Measurements from ENCODE around the gene SSH3.

SSH3 gene, protein sequence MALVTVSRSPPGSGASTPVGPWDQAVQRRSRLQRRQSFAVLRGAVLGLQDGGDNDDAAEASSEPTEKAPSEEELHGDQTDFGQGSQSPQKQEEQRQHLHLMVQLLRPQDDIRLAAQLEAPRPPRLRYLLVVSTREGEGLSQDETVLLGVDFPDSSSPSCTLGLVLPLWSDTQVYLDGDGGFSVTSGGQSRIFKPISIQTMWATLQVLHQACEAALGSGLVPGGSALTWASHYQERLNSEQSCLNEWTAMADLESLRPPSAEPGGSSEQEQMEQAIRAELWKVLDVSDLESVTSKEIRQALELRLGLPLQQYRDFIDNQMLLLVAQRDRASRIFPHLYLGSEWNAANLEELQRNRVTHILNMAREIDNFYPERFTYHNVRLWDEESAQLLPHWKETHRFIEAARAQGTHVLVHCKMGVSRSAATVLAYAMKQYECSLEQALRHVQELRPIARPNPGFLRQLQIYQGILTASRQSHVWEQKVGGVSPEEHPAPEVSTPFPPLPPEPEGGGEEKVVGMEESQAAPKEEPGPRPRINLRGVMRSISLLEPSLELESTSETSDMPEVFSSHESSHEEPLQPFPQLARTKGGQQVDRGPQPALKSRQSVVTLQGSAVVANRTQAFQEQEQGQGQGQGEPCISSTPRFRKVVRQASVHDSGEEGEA

DNA sequence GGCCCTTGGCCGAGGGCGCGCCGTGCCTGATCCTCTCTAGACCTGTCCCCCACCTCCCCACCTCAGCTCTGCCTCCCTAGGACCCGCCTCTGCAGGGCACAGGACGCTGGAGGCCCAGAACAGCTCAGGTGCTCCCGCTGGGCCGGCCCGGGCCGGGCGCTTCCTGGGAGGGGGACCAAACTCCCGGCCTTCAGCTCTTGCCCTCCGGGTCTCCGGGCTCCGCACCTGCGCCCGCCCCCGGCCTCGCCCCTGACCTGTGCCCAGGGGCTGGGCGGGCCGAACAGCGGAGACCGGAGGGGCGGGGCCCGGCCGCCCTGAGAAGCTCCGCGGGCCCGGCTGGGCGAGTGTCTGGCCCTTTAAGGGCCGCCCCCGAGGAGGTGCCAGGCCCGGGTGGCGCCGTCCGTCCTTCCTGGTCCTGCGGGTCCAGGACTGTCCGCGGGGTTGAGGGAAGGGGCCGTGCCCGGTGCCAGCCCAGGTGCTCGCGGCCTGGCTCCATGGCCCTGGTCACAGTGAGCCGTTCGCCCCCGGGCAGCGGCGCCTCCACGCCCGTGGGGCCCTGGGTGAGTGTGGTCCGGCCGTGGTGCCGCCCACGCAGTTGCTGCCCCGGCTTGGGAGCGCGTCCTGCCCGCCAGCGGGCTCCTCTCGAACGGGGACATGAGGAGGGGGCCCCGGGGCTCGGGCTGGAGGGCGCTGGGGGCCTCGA, at the start of gene SSH3:
TSS of gene SSH3 (plus strand) at position 399 of the 703 bp plus-strand sequence. CDS start at position 495, 96 bp downstream.
- peak; percentile 54 for DNase-seq

DNA sequence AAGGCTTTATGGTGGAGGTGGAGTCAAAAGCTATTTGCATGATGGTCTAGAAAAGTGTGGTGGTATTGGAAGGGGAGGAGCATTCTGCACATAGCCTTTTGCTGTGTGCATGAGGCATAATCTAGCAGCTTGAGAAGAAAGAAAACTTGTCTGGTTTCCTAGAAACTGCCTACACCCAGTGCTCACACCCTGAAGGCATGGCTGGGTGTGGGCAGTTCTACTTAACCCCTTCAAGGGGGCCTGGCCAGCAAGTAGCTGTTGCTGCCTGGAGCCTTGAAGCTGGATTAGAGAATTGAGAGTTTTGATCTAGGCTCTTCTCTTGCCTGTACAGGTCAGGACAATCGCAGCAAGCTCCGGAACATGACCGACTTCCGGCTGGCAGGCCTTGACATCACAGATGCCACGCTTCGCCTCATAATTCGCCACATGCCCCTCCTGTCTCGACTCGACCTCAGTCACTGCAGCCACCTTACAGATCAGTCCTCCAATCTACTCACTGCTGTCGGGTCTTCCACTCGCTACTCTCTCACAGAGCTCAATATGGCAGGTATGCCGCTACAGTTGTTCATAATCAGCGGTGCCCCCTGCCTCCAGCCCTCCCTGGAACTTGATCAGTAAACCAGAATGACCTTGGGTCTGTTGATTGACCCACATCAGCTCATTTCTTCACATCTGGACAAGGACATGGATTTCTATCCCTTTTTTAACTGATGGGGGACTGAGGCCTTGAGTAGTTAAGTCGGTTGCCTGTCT, 49.3 kb upstream of the SSH3 start:
- DNase-seq: no peak

DNA sequence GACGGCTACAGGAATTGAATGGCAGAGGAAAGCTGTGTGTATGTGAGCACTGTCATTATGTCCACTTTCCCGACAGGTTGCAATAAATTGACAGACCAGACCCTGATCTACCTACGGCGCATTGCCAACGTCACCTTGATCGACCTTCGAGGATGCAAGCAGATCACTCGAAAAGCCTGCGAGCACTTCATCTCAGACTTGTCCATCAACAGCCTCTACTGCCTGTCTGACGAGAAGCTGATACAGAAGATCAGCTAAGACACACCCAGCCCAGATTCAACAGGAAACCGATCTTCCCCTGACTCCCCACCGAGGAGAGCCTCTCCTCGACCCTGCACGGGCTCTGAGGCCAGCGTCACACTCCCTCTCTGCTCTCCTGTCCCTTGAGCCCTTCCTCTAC, 48.5 kb upstream of the SSH3 start:
- no peak for DNase-seq

DNA sequence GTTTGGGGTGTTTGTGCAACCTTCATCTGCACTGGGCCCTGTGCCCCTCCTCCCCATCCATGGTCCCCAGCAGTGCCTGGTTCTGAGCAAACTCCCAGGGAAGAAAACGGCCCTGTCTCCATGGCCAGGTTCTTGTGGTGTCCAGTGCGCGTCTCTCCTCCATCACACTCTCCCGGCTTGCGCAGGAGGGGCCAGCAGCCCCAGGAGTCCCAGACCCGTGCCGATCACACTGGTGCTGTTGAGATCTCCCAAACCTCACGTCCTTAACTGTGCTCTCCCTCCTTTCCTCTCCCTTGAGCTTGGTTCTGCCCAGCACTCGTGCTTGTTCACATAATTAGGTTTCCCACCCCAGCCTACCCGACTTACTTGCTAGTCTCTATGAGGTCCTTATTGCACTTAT, 48.0 kb upstream of the SSH3 start:
- no peak for DNase-seq

DNA sequence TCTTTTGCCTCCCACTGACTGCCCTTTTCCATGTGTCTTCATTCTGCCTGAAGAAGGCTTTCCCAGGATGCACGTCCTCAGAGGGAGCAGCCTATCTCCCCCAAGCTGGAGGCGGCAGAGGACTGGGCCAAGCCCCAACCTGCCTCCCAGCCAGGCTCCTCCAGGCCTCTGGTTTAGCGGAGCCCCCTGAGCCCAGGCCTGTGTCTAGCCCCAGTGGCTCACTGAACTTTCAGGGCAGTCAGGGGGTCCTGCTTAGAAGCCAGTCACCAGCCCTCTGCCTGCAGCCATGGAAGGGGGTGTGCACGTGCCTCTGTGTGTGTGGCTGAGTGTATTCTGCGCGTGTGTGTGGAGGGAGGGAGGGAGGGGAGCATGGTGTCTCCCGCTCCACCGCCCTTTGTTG, 47.5 kb upstream of the SSH3 start:
- no peak for DNase-seq

DNA sequence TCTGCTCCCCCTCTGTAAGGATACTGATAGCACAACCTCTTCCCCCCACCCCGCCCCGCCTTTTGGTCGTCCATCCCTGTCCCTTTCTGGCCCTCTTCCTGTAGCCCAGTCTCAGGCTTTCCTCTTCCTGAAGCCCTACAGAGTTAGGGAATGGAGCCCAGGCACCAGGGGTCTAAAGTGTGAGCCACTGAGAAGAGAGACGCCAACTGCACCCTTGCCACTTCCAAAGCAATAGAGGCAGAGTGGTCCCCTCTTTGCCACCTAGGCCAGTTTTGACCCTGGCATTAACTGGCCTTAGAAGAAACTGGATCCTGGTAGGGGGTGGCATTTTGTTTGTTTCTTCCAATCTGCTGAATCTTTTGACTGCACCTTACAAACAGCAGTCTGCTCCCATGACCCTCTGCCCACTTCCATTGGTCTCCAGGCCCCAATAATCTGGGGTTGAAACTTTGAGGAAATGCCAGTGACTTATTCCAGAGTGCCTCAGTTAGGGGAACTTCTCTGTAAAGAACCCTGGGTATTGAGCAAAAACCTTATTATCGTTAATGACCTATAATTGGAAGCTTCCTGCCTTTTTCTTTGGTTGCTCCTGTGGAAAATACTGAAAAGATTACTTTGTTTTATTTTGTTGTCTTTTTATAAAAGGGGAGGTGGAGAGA, 46.7 kb upstream of the SSH3 start:
- no peak for DNase-seq

DNA sequence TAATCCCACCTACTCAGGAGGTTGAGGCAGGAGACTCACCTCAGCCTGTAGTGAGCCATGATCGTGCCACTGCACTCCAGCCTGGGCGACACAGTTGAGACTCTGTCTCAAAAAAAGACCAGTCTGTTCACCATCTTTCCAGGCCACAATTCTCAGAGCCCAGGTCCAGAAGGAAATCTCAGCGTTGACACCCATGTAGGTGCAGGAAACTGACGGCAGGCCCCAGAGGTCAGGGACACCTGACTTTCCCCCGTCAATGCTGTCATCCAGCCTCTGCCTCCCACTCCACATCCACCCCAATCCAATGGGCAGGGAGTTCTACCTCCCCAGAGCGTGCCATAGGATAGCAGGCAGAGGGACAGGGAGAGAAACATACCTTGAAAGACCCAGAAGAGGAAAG, 42.9 kb upstream of the SSH3 start:
- no peak for DNase-seq

DNA sequence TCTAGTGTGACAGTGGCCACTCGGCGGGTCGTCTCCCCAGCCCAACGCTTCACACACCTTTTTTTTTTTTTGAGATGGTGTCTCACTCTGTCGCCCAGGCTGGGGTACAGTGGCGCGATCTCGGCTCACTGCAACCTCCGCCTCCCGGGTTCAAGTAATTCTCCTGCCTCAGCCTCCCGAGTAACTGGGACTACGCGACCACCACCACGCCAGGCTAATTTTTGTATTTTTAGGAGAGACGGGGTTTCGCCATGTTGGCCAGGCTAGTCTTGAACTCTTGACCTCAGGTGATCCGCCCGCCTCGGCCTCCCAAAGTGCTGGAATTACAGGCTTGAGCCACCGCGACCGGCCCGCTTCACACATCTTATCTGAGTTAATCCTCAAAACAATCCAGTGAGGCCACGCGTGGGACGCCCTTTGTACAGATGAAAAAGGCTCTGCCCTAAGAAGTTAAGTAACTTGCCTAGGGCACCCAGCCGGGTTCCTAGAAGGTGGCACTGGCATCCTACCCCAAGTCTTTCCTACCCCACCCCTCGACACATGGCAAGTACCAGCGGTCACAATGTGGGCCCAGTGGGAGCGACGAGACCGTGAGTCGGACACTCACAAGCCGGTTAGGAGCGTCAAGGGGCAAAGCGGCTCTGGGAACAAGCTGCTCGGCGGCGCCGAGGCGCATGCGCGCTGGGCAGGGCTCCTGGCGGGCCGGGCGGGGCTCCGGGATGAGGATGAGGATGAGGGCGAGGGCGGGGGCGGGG, 42.3 kb upstream of the SSH3 start:
- peak; percentile 78 for DNase-seq

DNA sequence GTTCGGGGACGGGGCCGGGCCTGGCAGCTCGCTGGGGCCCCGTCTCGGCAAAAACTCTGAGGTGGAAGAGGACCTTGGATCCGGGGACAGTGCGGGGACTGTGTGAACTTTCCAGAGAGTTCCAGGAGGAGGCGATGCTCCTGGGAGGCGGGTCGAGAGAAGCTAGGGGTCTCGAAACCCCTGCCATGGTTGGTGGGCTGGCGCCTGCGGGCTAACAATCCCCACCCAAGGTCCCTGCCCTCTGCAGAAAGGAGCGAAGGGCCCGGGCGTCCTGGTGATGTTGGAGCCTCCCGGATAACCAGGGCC, 41.7 kb upstream of the SSH3 start:
- DNase-seq: no peak

DNA sequence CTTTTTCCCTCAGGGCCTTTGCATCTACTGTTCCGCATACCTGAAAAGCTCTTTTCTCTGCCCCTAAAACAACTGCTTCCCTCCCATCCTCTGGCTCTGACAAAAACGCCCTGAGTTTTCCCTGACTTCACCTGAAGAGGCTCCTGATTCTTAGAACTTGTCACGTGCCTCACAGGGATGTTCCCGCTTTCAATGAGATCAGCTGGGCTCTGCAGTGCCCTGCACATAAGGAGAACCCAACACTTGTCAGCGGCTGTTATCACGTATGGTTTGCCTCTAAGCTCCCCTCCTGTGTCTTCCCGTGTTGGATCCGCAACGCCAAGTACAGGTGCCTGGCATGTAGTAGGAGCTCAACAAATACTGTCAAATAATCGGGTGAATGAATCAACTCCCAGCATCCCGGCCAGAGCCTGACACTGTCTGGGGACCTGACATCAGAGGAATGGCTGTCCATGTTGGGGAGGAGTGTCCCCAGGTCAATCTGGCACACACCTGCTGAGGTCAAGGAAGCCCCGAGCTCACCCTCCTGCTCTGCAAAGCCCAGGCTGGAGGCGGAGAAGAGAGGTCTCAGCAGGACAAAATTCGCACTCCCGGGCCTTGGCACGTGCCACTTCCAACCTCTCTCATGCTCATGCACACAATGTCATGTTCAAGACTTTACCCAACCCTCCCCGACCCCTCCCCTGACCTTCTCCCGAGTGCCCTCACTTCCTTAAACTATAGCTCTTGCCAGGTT, 41.2 kb upstream of the SSH3 start:
- no peak for DNase-seq

DNA sequence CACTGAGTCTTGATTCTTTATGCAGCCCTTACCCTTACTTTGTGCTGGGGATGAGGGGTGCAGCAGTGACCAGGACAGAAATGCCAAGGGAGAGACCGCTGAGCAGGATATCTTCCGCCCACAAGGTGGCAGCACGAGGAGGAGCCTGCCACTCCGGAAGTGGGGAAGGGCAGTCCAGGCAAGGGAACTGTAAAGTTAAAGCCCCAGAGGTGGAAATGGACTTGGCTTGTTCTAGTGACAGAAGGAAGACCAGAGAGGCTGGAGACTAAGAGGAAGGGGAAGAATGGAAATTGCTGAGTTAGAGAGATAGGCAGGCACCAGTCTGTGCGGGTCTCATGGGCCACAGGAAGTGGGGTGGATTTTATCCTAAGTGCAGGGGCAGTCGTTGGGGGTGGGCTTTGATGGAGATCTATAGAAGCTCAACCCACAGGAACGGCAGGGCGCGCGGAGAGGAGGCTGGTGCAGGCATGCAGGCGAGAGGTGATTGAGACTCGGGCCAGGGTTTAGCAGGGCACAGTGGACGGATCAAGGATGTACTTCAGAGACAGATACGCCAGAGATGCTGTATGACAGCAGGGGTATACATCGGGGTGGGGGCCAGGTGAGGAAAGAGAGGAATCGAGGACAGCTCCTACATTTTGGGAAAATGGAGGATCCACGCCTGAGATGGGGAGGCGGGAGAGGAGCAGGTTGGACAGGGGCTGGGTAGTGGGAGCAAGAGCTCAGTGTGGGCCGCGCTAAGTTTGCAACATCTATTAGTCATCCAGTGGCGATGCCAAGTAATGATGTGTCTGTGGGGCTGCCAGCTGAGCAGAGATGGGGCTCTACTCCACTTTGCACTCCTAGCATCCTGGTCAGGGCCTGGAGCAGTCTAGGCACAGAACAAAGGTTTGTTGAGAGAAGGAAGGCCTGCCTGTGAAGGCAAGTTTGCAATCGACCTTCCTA, 40.3 kb upstream of the SSH3 start:
- DNase-seq: peak; percentile 89

DNA sequence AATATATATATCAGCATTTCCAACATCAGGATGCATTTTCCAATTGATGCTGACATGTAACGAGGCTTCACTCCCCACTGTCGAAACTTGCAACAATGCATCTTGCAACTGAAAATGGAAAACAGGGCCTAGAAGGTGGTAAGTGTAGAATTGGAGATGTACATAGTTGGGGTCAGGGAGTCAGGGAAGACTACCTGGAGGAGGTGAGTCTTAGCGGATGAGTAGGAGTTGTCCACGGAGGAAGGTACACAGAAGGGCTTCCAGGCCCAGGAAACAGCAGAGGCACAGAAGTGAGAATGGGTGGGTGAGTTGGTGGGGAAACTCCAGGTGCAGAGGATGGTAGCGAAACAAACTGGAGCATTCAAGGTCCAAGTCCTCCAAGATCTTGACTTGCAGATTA, 39.1 kb upstream of the SSH3 start:
- DNase-seq: no peak

DNA sequence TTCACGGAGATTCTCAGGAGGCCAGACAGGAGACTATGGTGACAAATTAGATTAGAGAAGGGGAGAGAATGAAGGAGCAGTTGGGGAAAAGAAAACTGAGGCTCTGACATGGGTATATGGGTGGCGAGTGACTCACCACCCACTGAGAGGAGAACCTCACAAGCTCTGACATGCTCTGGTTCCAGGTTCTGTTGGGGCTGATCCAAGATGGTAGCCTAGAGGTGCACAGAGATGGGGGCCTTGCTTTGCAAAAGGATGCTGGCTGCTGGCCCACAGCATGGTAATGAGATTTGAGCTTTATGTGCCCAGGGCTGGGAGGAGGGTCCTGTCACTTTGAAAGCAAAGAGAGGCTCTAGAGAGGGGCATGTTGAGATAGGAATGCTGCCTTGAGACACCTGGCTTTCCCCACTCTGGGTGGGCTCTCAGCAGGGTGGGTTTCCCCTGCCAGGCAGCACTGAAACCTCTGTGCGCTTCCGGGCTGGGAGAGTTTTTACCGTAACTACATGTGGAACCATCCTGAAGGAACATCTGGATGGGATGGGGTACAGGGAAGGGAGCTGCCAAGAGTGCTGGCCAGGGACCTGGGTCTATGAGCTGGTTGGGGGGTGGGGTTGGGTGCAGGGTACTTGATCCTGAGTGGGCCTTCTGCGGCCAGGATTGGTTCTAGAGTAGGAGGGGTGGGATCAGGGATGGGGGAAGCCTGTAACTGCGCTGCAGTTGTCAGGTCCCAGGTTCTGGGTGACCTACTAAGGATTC, 38.3 kb upstream of the SSH3 start:
- DNase-seq: no peak

DNA sequence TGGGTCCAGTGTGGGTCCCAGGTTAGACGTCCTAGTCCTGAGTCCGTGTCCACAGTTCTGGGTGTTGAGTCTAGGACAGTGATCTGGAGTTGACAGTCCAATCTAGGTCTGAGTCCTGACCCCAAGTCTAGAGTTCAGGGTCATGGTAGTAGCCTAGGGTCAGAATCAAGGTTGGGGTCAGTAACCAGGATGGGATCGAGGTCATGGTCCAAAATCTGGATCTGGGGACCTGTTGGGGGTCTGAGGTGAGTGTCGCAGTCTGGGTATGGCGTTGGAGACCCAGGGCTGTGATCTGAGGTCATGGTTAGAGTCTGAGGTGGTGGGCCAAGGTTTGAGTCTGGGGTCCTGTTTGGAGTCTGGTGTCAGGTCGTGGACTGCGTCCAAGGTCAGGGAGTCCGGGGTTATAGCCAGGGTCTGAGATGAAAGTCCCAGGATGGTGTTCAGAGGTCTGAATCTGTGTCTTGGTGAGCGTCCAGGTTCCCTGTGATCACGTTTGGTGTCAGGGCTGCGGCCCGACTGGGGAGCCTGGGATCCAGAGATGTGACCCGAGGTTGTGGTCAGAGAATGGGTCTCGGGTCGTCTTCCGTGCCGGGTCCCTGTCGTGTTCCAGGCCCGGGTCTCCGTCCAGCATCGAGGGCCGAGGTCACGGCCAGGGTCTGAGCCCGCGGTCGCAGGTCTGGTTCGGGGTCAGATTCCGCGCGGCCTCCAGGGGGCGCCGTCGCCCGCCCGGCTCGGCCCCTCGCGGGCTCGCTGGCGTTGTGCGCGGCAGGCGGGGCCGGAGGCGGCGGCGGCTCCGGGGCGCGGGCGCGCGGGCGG, 37.5 kb upstream of the SSH3 start:
- peak; percentile 90 for DNase-seq

DNA sequence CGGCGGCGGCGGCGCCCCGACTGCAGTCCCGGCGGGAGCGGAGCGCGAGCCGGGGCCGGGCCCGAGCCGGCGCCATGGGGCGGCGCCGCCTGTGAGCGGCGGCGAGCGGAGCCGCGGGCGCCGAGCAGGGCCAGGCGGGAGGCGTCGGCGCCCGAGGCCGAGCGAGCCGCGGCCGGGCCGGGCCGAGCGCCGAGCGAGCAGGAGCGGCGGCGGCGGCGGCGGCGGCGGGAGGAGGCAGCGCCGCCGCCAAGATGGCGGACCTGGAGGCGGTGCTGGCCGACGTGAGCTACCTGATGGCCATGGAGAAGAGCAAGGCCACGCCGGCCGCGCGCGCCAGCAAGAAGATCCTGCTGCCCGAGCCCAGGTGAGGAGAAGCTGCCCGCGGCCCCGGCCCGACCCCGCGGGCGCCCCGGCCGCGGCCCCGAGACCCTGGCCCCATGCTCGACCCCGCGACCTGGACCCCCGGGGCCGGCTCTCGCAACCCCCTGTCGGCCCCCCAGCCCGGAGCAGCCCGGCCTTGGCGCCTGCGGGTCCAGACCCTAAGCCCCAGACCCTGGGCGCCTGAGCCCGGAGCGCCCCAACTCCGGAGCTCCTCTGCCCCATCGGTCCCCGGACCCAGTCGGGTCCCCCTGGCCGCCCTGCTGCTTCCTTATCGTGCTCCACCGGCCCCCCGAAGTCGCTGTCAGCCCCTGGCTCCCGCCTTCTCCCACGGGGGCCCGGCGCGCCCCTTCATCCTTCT, 36.7 kb upstream of the SSH3 start, which contains the start of gene GRK2:
TSS of gene GRK2 (plus strand) at position 25 of the 739 bp plus-strand sequence. CDS start at position 252, 227 bp downstream.
- DNase-seq: peak; percentile 56

DNA sequence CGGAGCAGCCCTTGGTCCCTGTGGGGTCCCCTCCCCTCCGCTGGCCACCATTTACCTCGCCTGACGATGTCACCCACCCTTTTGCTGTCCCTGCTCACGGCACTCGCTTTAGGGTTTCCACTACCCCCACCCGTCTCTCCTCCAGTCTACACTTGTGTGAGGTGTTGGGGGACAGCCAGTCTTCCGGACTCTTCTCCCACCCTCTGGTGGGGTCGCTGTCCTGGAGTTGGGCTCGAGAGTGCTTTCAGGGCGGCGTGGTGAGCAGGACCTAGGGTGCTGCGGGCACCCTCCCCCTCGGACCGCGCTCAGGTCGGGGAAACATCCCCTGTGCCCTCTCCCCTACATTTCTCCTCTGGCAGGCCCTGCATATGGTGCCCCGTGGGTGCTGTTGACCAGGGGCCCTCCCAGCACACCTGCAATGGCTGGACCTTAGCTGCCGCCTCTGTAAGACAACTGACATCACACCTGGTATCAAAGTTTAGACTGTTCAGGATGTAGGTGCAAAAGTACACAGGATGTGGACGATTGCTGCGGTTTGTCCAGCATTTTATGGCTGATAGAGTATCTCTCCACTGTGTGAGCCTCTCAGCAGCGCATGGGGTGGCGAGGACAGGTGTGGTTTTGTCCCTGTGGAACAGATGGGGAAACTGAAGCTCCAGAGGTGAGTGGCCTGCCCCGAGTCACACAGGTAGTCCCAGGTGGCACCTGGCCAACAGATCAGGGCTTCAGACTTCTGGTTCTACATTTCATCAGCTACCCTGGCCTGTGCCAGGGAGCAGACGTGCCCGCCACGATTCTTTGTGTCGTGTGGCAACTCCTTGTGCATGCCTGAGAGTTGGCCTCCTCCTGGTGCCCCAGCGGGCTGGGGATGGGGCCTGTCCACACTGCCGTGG, 35.9 kb upstream of the SSH3 start:
- no peak for DNase-seq
